Keratinocyte (primary cell): Measurements from ENCODE around the gene SNX15. TPM values are rescaled to one million over a fixed set of nuclear protein-coding genes. Genes with fewer than 3 reads are reported as not detected.

Experiments
- DNase-seq: peaks from one replicate; pipeline ENCODE4 v3.0.0-alpha.2; 2011; ENCODE audit warnings: low read depth, missing footprints, low spot score
- FAIRE-seq: peaks from 2 replicates; lab custom pipeline; 2011; peaks lifted over from hg19 to GRCh38; lab: Jason Lieb, UNC
- H2AFZ ChIP-seq: 2 replicates; pipeline ENCODE4 v1.6.0; 2012; ENCODE audit warnings: low read length, control low read depth, inconsistent platforms; ENCODE audit not compliant: control insufficient read depth
- H3K27ac ChIP-seq: 2 replicates; pipeline ENCODE4 v1.5.1; 2011; ENCODE audit warnings: low read length; ENCODE audit not compliant: control insufficient read depth, insufficient read depth
- H3K27me3 ChIP-seq: 3 replicates; pipeline ENCODE4 v1.6.0; 2011; ENCODE audit warnings: low read length; ENCODE audit not compliant: control insufficient read depth, insufficient read depth; ENCODE audit errors: extremely low read depth
- H3K36me3 ChIP-seq, 2 experiments: 2 replicates in 1 of 2; 3 replicates in 1 of 2; pipeline ENCODE4 v1.5.1; 2011; ENCODE audit warnings: low read length in 2 of 2, mild to moderate bottlenecking in 1 of 2; ENCODE audit not compliant: control insufficient read depth in 2 of 2, insufficient read depth in 2 of 2; ENCODE audit errors: extremely low read depth in 1 of 2
- H3K4me1 ChIP-seq: 3 replicates; pipeline ENCODE4 v1.5.1; 2011; ENCODE audit warnings: low read length; ENCODE audit not compliant: control insufficient read depth, insufficient read depth; ENCODE audit errors: extremely low read depth
- H3K4me2 ChIP-seq: 3 replicates; pipeline ENCODE4 v1.6.0; 2011; ENCODE audit warnings: low read depth, low read length; ENCODE audit not compliant: control insufficient read depth, insufficient read depth; ENCODE audit errors: extremely low read depth
- H3K4me3 ChIP-seq, 3 experiments: fragments of 200-600 bp in 1 of 3; sonication (generic) in 1 of 3; 2 replicates in 2 of 3; 3 replicates in 1 of 3; pipeline ENCODE4 v1.5.1; 2011 to 2016; ENCODE audit warnings: low read length in 3 of 3, mild to moderate bottlenecking in 3 of 3, control low read depth in 2 of 3, inconsistent platforms in 1 of 3, low read depth in 1 of 3, mixed read lengths in 1 of 3, mixed run types in 1 of 3, moderate library complexity in 1 of 3; ENCODE audit not compliant: control insufficient read depth in 2 of 3, insufficient read depth in 2 of 3; ENCODE audit errors: extremely low read depth in 1 of 3
- H3K79me2 ChIP-seq: 2 replicates; pipeline ENCODE4 v1.6.0; 2012; ENCODE audit warnings: low read length; ENCODE audit not compliant: control insufficient read depth, insufficient read depth
- H3K9ac ChIP-seq: 3 replicates; pipeline ENCODE4 v1.6.0; 2011; ENCODE audit warnings: low read length; ENCODE audit not compliant: control insufficient read depth, insufficient read depth; ENCODE audit errors: extremely low read depth
- H3K9me1 ChIP-seq: 3 replicates; pipeline ENCODE4 v1.6.0; 2011; ENCODE audit warnings: low read length; ENCODE audit not compliant: control insufficient read depth, insufficient read depth; ENCODE audit errors: extremely low read depth
- H3K9me3 ChIP-seq: 2 replicates; pipeline ENCODE4 v1.5.1; 2012; ENCODE audit warnings: low read depth, low read length; ENCODE audit not compliant: control insufficient read depth
- H4K20me1 ChIP-seq: 3 replicates; pipeline ENCODE4 v1.6.0; 2011; ENCODE audit warnings: low read length; ENCODE audit not compliant: control insufficient read depth, insufficient read depth; ENCODE audit errors: extremely low read depth
- CTCF ChIP-seq, 3 experiments: IDR thresholded peaks in 1 of 3; conservative IDR thresholded peaks in 1 of 3; optimal IDR thresholded peaks in 1 of 3; 2 replicates in 2 of 3; 3 replicates in 1 of 3; pipeline versions ENCODE3 to v1.5.1; 2011; ENCODE audit warnings: low read length in 3 of 3, mild to moderate bottlenecking in 3 of 3, moderate library complexity in 2 of 3, control low read depth in 1 of 3, inconsistent platforms in 1 of 3; ENCODE audit not compliant: insufficient read depth in 2 of 3; ENCODE audit errors: extremely low read depth in 1 of 3
- EZH2 ChIP-seq: IDR thresholded peaks from one replicate; pipeline ENCODE4 v1.6.1; 2012; ENCODE audit warnings: inconsistent platforms, mild to moderate bottlenecking, low read length, moderate library complexity
- dilution Hi-C: fragments of 300-500 bp; cut with MboI; formaldehyde crosslinking; loops from one replicate; pipeline ENCODE4 v1.7.0; 2020; ENCODE audit warnings: low sequenced_read_pairs; ENCODE audit not compliant: extremely low pct_ligation_motif_present
- polyA plus RNA-seq, 5 experiments: library from polyadenylated mRNA; depleted of rRNA in 3 of 5; stranded (reverse) in 3 of 5; stranded (forward) in 1 of 5; unstranded in 1 of 5; fragments of >200 nt; gene quantifications; 1 replicate in 1 of 5; 2 replicates in 3 of 5; 3 replicates in 1 of 5; pipeline versions ENCODE4 v1.2.1 to v1.2.3, GENCODE V29; 2011 to 2012; ENCODE audit warnings: missing spikeins in 2 of 5, low read depth in 1 of 5, low replicate concordance in 1 of 5

The SNX15 gene
- polyA plus RNA-seq, 1 donor (not counting 4 experiments of a cell fraction or from before 2014, with no cell fraction given) = 1.8 TPM

GRCh38 chr11:65032216-65032615 is 5.0 kb downstream of the SNX15 start:
- Histone ChIP-seq H3K4me3 (no peak overlapping the region), H3K4me1 (peaks cover 7% of the 10 kb centered on the region), H3K4me2 (no peak overlapping the region), H3K9ac (no peak overlapping the region), H3K9me1 (no peaks in the 10 kb centered on the region), H3K9me3 (no peaks in the 10 kb centered on the region), H4K20me1 (no peaks in the 10 kb centered on the region), H3K79me2 (no peaks in the 10 kb centered on the region), H2AFZ (no peak overlapping the region), H3K36me3 (peaks cover 4 to 15% of the 10 kb centered on the region in 2 experiments), H3K27me3 (no peaks in the 10 kb centered on the region), H3K27ac (no peak overlapping the region)
- DNase-seq = no peak
- TF ChIP-seq EZH2 (no peak), CTCF (optimal IDR thresholded peaks at IDR 0.05 in 1 of 3, IDR thresholded peaks at IDR 0.05 in 1 of 3, conservative IDR thresholded peaks at IDR 0.05 in 1 of 3; ENCODE audit: extremely low read depth in 1 of 3, insufficient read depth in 2 of 3, low read length in 3 of 3) (no peak)
- no peak for FAIRE-seq
- dilution Hi-C loops = no loop called here

GRCh38 chr11:65034423-65034822 is 7.2 kb downstream of the SNX15 start:
- H3K36me3 ChIP-seq = peaks cover 4 to 17% of the 10 kb centered on the region in 2 experiments
- no peaks in the 10 kb centered on the region for H3K9me1 ChIP-seq
- dilution Hi-C loops = no loop called here
- H3K4me3 ChIP-seq = no peak overlapping the region
- no peak for TF ChIP-seq EZH2
- TF ChIP-seq CTCF (optimal IDR thresholded peaks at IDR 0.05 in 1 of 3, IDR thresholded peaks at IDR 0.05 in 1 of 3, conservative IDR thresholded peaks at IDR 0.05 in 1 of 3; ENCODE audit: extremely low read depth in 1 of 3, insufficient read depth in 2 of 3, low read length in 3 of 3) = no peak
- no peak overlapping the region for H3K9ac ChIP-seq
- no peak overlapping the region for H3K4me2 ChIP-seq
- H3K27me3 ChIP-seq = no peaks in the 10 kb centered on the region
- H3K79me2 ChIP-seq = no peaks in the 10 kb centered on the region
- FAIRE-seq = no peak
- no peaks in the 10 kb centered on the region for H3K9me3 ChIP-seq
- no peak overlapping the region for H2AFZ ChIP-seq
- no peak for DNase-seq
- H4K20me1 ChIP-seq = no peaks in the 10 kb centered on the region
- H3K27ac ChIP-seq = no peak overlapping the region
- no peaks in the 10 kb centered on the region for H3K4me1 ChIP-seq
